K562 (cell line): Measurements from ENCODE around the gene OSBP2. TPM values are rescaled to one million over a fixed set of nuclear protein-coding genes. Genes with fewer than 3 reads are reported as not detected.

Experiments used
- JUN ChIP-seq, 2 experiments: sonication (generic) in 1 of 2; formaldehyde crosslinking in 1 of 2; IDR thresholded peaks; 2 replicates each; pipeline versions ENCODE4 v1.6.1 to v1.8.0; 2012 to 2022; ENCODE audit warnings: borderline replicate concordance in 2 of 2, mild to moderate bottlenecking in 2 of 2, improper control_type of control experiment in 1 of 2, low read depth in 1 of 2, low read length in 1 of 2, missing genetic modification reagents in 1 of 2
- NFE2L1 ChIP-seq: fragments of 450-650 bp; IDR thresholded peaks from 2 replicates; pipeline ENCODE4 v1.6.1; 2016; ENCODE audit warnings: missing genetic modification characterization, low read depth, mild to moderate bottlenecking, missing compliant biosample characterization, moderate library complexity, borderline replicate concordance
- NRF1 ChIP-seq, 2 experiments: fragments of 450-650 bp; IDR thresholded peaks in 1 of 2; conservative IDR thresholded peaks in 1 of 2; 2 replicates each; pipeline ENCODE4 v1.6.1; 2014; ENCODE audit warnings: mild to moderate bottlenecking in 2 of 2
- POLR2B ChIP-seq: fragments of 450-650 bp; IDR thresholded peaks from 2 replicates; pipeline ENCODE4 v1.6.1; 2018; ENCODE audit warnings: low read depth; ENCODE audit not compliant: partially characterized antibody
- PTBP1 ChIP-seq: fragments of 200-400 bp; formaldehyde crosslinking; IDR thresholded peaks from 2 replicates; pipeline ENCODE4 v1.6.1; 2017; ENCODE audit warnings: low read depth, low read length
- RCOR1 ChIP-seq, 2 experiments: IDR thresholded peaks; 2 replicates each; pipeline ENCODE4 v1.6.1; 2012; ENCODE audit warnings: low read depth in 2 of 2, low read length in 2 of 2, borderline replicate concordance in 1 of 2, improper control_type of control experiment in 1 of 2
- ZBTB9 ChIP-seq: fragments of 450-650 bp; formaldehyde crosslinking; IDR thresholded peaks from 2 replicates; pipeline ENCODE4 v1.4.0; 2020; ENCODE audit warnings: mild to moderate bottlenecking, moderate library complexity
- ZNF830 ChIP-seq: fragments of 250-450 bp; sonication (Bioruptor Pico); IDR thresholded peaks from 2 replicates; pipeline ENCODE4 v1.5.0; 2021; ENCODE audit warnings: mild to moderate bottlenecking
- polyA plus RNA-seq, 8 experiments: library from polyadenylated mRNA; depleted of rRNA in 4 of 8; stranded (reverse) in 5 of 8; unstranded in 3 of 8; fragments of >200 nt; fragmentation: Nextera tagmentation in 2 of 8; fragmentation: Illumina TruSeq in 1 of 8; extraction: Ambion mirVana in 2 of 8; extraction: Trizol in 1 of 8; gene quantifications; 2 replicates each; pipeline versions ENCODE4 v1.2.1 to v1.2.3, GENCODE V29; 2011 to 2014; ENCODE audit warnings: inconsistent platforms in 1 of 8, missing spikeins in 1 of 8
- total RNA-seq, 7 experiments: library from RNA; depleted of rRNA in 6 of 7; stranded (reverse); fragments of >200 nt in 6 of 7; fragmentation: Illumina TruSeq in 2 of 7; extraction: Trizol in 2 of 7; gene quantifications; 2 replicates each; pipeline versions ENCODE4 v1.2.1 to v1.2.3, GENCODE V29; 2011 to 2021; ENCODE audit warnings: low replicate concordance in 1 of 7
- TF ChIP-seq, protein P1 (sequence below): fragments of 250-450 bp; sonication (Bioruptor Pico); IDR thresholded peaks from 2 replicates; pipeline ENCODE4 v1.4.0; 2020; ENCODE audit warnings: mild to moderate bottlenecking, moderate library complexity
- TF ChIP-seq, protein P2 (sequence below): fragments of 200-600 bp; sonication (generic); IDR thresholded peaks from one replicate; pipeline ENCODE4 v1.6.1; 2012; ENCODE audit warnings: mild to moderate bottlenecking, low read depth, low read length, inconsistent platforms

The OSBP2 gene
- total and polyA plus RNA-seq, 9 of the 15 experiments (the other 6 are each of a cell fraction or from before 2014, with no cell fraction given): 0.52 to 29.5 (median 21.6) TPM

DNA sequence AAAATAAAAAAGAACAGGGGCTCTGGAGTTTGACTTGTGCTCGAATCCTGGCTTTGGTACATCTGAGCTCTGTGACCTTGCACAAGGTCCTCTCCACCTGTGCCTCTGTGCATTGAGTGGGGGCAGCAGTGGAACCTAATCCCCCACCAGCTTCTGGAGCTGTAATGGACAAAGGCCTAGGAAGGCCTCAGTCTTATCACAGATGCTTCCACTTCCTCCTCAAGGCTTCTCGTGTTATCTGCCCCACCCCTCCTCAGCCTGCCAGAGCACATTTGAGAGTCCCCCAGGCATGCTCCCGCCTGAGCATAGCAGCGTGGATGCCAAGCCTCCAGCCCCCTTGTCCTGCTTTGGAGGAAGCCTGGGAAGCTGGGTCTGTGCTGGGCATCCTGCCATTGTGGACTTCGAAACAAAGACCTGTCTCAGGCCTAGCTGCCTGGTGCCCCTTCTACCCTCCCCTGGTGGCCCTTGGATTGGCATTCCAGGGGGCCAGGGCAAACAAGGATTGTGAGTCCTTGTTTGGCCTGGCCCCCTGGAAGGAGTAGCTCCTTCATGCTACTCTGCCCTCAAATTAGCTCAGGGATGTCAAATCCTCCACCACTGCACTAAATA is 44.1 kb upstream of the OSBP2 start (continued):
- TF ChIP-seq, protein P1, sequence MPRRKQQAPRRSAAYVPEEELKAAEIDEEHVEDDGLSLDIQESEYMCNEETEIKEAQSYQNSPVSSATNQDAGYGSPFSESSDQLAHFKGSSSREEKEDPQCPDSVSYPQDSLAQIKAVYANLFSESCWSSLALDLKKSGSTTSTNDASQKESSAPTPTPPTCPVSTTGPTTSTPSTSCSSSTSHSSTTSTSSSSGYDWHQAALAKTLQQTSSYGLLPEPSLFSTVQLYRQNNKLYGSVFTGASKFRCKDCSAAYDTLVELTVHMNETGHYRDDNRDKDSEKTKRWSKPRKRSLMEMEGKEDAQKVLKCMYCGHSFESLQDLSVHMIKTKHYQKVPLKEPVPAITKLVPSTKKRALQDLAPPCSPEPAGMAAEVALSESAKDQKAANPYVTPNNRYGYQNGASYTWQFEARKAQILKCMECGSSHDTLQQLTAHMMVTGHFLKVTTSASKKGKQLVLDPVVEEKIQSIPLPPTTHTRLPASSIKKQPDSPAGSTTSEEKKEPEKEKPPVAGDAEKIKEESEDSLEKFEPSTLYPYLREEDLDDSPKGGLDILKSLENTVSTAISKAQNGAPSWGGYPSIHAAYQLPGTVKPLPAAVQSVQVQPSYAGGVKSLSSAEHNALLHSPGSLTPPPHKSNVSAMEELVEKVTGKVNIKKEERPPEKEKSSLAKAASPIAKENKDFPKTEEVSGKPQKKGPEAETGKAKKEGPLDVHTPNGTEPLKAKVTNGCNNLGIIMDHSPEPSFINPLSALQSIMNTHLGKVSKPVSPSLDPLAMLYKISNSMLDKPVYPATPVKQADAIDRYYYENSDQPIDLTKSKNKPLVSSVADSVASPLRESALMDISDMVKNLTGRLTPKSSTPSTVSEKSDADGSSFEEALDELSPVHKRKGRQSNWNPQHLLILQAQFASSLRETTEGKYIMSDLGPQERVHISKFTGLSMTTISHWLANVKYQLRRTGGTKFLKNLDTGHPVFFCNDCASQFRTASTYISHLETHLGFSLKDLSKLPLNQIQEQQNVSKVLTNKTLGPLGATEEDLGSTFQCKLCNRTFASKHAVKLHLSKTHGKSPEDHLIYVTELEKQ (CRISPR knock-in tag): no peak
- TF ChIP-seq ZBTB9 (CRISPR knock-in tag) (no peak), POLR2B (no peak), PTBP1 (no peak), RCOR1 (IDR thresholded peaks at IDR 0.05; ENCODE audit: borderline replicate concordance in 1 of 2, low read depth in 2 of 2, low read length in 2 of 2) (peak in 1 of 2 experiments; percentile 32; a peak in 1 of 4 replicates), NFE2L1 (tag) (no peak), ZNF830 (CRISPR knock-in tag) (no peak), NRF1 (conservative IDR thresholded peaks at IDR 0.05 in 1 of 2, IDR thresholded peaks at IDR 0.05 in 1 of 2) (peak; percentile 18 to 36; a peak in 1 of 4 replicates), JUN (IDR thresholded peaks at IDR 0.05; ENCODE audit: borderline replicate concordance, low read depth, low read length) (no peak), JUN (CRISPR knock-in tag; IDR thresholded peaks at IDR 0.05; ENCODE audit: borderline replicate concordance) (no peak)
- TF ChIP-seq, protein P2, sequence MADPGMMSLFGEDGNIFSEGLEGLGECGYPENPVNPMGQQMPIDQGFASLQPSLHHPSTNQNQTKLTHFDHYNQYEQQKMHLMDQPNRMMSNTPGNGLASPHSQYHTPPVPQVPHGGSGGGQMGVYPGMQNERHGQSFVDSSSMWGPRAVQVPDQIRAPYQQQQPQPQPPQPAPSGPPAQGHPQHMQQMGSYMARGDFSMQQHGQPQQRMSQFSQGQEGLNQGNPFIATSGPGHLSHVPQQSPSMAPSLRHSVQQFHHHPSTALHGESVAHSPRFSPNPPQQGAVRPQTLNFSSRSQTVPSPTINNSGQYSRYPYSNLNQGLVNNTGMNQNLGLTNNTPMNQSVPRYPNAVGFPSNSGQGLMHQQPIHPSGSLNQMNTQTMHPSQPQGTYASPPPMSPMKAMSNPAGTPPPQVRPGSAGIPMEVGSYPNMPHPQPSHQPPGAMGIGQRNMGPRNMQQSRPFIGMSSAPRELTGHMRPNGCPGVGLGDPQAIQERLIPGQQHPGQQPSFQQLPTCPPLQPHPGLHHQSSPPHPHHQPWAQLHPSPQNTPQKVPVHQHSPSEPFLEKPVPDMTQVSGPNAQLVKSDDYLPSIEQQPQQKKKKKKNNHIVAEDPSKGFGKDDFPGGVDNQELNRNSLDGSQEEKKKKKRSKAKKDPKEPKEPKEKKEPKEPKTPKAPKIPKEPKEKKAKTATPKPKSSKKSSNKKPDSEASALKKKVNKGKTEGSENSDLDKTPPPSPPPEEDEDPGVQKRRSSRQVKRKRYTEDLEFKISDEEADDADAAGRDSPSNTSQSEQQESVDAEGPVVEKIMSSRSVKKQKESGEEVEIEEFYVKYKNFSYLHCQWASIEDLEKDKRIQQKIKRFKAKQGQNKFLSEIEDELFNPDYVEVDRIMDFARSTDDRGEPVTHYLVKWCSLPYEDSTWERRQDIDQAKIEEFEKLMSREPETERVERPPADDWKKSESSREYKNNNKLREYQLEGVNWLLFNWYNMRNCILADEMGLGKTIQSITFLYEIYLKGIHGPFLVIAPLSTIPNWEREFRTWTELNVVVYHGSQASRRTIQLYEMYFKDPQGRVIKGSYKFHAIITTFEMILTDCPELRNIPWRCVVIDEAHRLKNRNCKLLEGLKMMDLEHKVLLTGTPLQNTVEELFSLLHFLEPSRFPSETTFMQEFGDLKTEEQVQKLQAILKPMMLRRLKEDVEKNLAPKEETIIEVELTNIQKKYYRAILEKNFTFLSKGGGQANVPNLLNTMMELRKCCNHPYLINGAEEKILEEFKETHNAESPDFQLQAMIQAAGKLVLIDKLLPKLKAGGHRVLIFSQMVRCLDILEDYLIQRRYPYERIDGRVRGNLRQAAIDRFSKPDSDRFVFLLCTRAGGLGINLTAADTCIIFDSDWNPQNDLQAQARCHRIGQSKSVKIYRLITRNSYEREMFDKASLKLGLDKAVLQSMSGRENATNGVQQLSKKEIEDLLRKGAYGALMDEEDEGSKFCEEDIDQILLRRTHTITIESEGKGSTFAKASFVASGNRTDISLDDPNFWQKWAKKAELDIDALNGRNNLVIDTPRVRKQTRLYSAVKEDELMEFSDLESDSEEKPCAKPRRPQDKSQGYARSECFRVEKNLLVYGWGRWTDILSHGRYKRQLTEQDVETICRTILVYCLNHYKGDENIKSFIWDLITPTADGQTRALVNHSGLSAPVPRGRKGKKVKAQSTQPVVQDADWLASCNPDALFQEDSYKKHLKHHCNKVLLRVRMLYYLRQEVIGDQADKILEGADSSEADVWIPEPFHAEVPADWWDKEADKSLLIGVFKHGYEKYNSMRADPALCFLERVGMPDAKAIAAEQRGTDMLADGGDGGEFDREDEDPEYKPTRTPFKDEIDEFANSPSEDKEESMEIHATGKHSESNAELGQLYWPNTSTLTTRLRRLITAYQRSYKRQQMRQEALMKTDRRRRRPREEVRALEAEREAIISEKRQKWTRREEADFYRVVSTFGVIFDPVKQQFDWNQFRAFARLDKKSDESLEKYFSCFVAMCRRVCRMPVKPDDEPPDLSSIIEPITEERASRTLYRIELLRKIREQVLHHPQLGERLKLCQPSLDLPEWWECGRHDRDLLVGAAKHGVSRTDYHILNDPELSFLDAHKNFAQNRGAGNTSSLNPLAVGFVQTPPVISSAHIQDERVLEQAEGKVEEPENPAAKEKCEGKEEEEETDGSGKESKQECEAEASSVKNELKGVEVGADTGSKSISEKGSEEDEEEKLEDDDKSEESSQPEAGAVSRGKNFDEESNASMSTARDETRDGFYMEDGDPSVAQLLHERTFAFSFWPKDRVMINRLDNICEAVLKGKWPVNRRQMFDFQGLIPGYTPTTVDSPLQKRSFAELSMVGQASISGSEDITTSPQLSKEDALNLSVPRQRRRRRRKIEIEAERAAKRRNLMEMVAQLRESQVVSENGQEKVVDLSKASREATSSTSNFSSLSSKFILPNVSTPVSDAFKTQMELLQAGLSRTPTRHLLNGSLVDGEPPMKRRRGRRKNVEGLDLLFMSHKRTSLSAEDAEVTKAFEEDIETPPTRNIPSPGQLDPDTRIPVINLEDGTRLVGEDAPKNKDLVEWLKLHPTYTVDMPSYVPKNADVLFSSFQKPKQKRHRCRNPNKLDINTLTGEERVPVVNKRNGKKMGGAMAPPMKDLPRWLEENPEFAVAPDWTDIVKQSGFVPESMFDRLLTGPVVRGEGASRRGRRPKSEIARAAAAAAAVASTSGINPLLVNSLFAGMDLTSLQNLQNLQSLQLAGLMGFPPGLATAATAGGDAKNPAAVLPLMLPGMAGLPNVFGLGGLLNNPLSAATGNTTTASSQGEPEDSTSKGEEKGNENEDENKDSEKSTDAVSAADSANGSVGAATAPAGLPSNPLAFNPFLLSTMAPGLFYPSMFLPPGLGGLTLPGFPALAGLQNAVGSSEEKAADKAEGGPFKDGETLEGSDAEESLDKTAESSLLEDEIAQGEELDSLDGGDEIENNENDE: no peak
